C1 segment of cervical spinal cord (tissue), 14 donors: ENCODE measurements around the gene TMTC2.

ENCODE experiments used
- DNase-seq, 14 donors: peaks; one replicate each; lab custom pipeline; 2025; lab: John Stamatoyannopoulos, UW

The TMTC2 gene

GRCh38 chr12:82952946-82953345 is 266.2 kb downstream of the TMTC2 start:
- DNase-seq: no peak

GRCh38 chr12:82953397-82953796 is 266.7 kb downstream of the TMTC2 start:
- DNase-seq: no peak

GRCh38 chr12:82954064-82954463 is 267.4 kb downstream of the TMTC2 start:
- no peak for DNase-seq

- no peak for DNase-seq
These were observed 267.9 kb downstream of the TMTC2 start for GRCh38 chr12:82954572-82954971.

- DNase-seq: no peak
These were observed 268.3 kb downstream of the TMTC2 start for GRCh38 chr12:82955043-82955442.

- no peak for DNase-seq
These were observed 272.3 kb downstream of the TMTC2 start for GRCh38 chr12:82958966-82959365.

GRCh38 chr12:82959821-82960220 is 273.1 kb downstream of the TMTC2 start:
- DNase-seq: no peak

GRCh38 chr12:82961835-82962234 is 275.1 kb downstream of the TMTC2 start:
- DNase-seq: no peak

- no peak for DNase-seq
These were observed 277.2 kb downstream of the TMTC2 start for GRCh38 chr12:82963956-82964355.

- DNase-seq: no peak
These were observed 277.7 kb downstream of the TMTC2 start for GRCh38 chr12:82964446-82964845.

GRCh38 chr12:82966001-82966559 is 279.4 kb downstream of the TMTC2 start:
- DNase-seq: no peak

GRCh38 chr12:82968631-82969367 is 282.1 kb downstream of the TMTC2 start:
- DNase-seq: no peak

- DNase-seq: no peak
These were observed 283.9 kb downstream of the TMTC2 start for GRCh38 chr12:82970614-82971013.

- DNase-seq: no peak
These were observed 284.9 kb downstream of the TMTC2 start for GRCh38 chr12:82971584-82971983.

- no peak for DNase-seq
These were observed 285.9 kb downstream of the TMTC2 start for GRCh38 chr12:82972624-82973023.

GRCh38 chr12:82973592-82973991 is 286.9 kb downstream of the TMTC2 start:
- no peak for DNase-seq

- DNase-seq: no peak
These were observed 294.4 kb downstream of the TMTC2 start for GRCh38 chr12:82981150-82981549.

GRCh38 chr12:82994117-82994516 is 307.4 kb downstream of the TMTC2 start:
- no peak for DNase-seq

- DNase-seq: no peak
These were observed 309.6 kb downstream of the TMTC2 start for GRCh38 chr12:82996168-82996812.

GRCh38 chr12:82998509-82998908 is 311.8 kb downstream of the TMTC2 start:
- DNase-seq: no peak

- DNase-seq: no peak
These were observed 316.3 kb downstream of the TMTC2 start for GRCh38 chr12:83003026-83003425.

- no peak for DNase-seq
These were observed 319.0 kb downstream of the TMTC2 start for GRCh38 chr12:83005534-83006197.

- no peak for DNase-seq
These were observed 322.0 kb downstream of the TMTC2 start for GRCh38 chr12:83008703-83009102.
